IPS-15b (cell line): Measurements from ENCODE around the gene ALLC.

Experiments used
- H3K27me3 ChIP-seq: one replicate; pipeline ENCODE4 v1.6.1; 2013; ENCODE audit warnings: low read length; ENCODE audit not compliant: control insufficient read depth, insufficient read depth
- H3K36me3 ChIP-seq: one replicate; pipeline ENCODE4 v1.6.1; 2013; ENCODE audit warnings: low read length; ENCODE audit not compliant: control insufficient read depth, insufficient read depth
- H3K4me1 ChIP-seq: one replicate; pipeline ENCODE4 v1.6.1; 2013; ENCODE audit warnings: mild to moderate bottlenecking, low read length; ENCODE audit not compliant: control insufficient read depth, insufficient read depth
- H3K4me3 ChIP-seq: one replicate; pipeline ENCODE4 v1.5.1; 2013; ENCODE audit warnings: low read depth, low read length
- H3K9ac ChIP-seq: one replicate; pipeline ENCODE4 v1.6.1; 2013; ENCODE audit warnings: low read depth, mild to moderate bottlenecking, low read length
- H3K9me3 ChIP-seq: one replicate; pipeline ENCODE4 v1.6.1; 2013; ENCODE audit warnings: mild to moderate bottlenecking, low read length; ENCODE audit not compliant: control insufficient read depth, insufficient read depth

ALLC gene

DNA sequence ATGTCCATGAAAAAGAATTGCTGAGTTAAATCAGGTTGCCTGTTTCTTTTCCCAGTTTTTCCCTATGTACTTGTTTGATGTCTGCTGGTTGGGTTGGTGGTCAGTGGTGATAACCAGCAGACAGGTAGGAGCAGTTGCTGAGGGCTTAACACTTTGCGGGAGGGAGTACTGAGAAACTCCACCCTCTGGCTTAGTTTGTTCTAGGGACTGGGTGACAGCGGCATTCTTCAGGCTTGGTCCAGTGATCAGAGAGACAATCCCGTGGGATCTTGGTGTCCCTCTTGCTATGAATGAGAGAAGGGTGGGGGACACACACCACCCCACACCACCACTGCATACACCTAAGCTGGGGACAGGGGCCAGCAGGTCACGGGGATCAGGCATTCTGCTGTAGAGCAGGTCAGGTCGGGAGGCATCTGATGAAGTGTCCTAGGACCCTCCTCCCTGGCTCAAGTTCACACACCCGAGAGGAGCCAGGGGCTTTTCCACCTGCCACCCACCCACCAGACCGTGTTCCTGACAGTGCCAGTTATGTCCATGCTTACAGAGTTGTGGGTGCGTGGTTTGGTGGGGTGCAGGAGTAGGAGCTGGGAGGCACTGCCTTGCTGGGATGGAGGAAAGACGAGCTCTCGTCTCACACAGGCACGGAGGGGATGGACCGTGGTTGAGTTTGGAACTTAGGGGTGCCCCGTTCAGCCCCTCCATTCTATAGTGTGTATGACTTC lies 21.3 kb upstream of the ALLC start:
- Histone ChIP-seq H3K9ac (no peak overlapping the region), H3K4me1 (no peaks in the 10 kb centered on the region), H3K27me3 (no peaks in the 10 kb centered on the region), H3K4me3 (no peak overlapping the region), H3K36me3 (peaks cover 3% of the 10 kb centered on the region), H3K9me3 (no peaks in the 10 kb centered on the region)

DNA sequence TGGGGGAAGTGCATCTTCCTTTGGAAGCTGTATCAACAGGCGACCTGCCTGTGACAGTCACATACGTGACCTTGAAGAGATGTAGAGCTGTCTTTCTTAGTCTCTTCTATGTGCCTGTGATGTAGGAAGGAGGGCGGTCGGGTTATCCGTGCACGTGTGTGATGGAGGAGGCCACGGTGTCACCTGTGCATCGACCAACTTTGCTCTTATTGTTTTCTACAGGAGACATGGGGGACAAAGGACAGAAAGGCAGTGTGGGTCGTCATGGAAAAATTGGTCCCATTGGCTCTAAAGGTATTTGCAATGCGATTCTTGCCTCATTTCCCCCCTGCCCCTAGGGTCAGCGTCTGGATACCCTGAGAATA lies 20.7 kb upstream of the ALLC start:
- no peaks in the 10 kb centered on the region for H3K27me3 ChIP-seq

DNA sequence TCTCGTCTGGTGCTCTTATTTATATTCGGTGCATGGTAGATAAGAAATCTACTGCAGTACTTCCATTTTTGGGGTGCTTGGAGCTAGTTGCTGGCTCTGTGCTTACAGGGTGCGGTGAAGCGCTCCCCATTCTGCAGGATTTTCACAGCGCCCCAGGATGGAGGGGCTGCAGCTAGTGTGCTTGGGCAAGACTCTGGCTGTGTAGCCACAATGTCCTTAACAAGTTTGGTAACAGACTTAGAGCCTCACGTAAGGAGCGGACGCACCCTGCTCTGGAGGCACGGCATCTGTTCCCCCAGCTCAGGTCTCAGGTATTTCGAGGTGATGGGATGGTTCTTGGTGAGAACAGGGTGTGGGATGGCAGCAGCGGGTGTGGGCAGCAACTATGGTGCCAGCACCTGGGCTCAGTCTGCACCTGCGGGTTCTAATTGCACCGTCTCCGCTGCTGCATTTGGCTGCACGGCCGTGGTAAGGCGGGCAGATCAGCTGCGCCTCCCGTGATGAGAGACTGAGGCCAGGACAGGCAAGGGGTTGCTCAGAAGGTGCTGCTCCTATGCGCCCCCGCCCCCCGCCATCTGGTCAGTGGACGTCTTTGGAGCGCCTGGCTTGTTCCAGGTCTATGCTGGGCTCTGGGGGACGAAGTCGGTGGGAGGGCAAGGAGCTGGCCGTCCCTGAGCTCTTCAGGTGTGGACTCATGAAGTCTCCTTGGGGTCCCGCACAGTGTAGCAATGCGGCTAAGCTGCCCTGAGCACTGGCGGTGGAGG lies 20.1 kb upstream of the ALLC start:
- no peaks in the 10 kb centered on the region for H3K27me3 ChIP-seq
- H3K9me3 ChIP-seq: no peaks in the 10 kb centered on the region
- H3K4me1 ChIP-seq: no peaks in the 10 kb centered on the region
- H3K4me3 ChIP-seq: no peak overlapping the region
- peaks cover 4% of the 10 kb centered on the region for H3K36me3 ChIP-seq
- no peak overlapping the region for H3K9ac ChIP-seq

More for the DNA sequence above, 20.7 kb upstream of the ALLC start:
- Histone ChIP-seq H3K36me3 (peaks cover 4% of the 10 kb centered on the region), H3K9me3 (no peaks in the 10 kb centered on the region), H3K4me3 (no peak overlapping the region), H3K4me1 (no peaks in the 10 kb centered on the region), H3K9ac (no peak overlapping the region)

DNA sequence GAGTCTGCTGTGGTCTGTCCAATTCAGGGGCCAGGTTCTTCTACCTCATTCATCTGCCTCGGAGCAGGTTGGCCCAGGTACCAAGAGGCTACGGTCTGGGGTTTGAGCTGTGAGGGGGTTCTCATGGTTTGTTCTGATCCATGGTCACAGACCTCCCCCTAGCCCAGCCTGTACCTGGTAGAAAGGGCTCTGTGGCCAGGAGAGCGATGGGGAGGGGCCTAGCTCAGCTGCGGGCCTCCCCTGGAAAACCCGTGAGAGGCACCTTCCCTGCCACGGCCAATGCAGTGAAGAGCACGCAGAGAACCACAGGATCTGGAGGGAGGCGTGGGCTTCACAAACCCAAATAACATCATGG lies 19.6 kb upstream of the ALLC start:
- Histone ChIP-seq H3K9me3 (no peaks in the 10 kb centered on the region), H3K4me3 (no peak overlapping the region), H3K9ac (no peak overlapping the region), H3K4me1 (no peaks in the 10 kb centered on the region), H3K36me3 (peaks cover 4% of the 10 kb centered on the region), H3K27me3 (no peaks in the 10 kb centered on the region)

DNA sequence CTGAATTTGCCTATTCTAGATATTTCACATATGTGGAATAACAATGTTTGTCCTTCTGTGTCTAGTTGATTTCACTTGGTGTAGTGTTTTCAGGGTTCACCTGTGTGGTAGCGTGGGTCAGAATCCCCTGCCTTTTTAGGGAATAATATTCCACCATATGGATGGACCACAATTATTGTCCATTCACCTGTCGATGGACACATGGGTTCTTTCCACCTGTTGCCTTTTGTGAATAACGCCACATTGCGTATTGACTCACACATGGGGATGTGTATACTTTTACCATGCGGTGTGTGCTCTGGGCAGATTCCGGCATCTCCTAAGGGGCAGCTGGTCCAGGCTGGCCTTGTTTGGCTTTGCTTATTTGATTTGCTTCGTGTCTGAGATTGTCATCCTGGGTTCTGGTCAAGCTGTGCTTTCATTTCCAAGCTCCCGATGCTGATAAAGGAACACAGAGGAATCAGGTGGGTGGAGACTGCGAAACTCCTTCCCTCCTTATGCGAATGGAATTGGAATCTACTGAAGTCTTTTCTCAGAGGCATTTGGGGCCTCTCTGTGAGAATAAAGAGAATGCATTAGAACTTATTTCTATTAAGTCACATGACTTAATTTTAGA lies 18.9 kb upstream of the ALLC start:
- Histone ChIP-seq H3K9me3 (no peaks in the 10 kb centered on the region), H3K36me3 (peaks cover 4% of the 10 kb centered on the region)

DNA sequence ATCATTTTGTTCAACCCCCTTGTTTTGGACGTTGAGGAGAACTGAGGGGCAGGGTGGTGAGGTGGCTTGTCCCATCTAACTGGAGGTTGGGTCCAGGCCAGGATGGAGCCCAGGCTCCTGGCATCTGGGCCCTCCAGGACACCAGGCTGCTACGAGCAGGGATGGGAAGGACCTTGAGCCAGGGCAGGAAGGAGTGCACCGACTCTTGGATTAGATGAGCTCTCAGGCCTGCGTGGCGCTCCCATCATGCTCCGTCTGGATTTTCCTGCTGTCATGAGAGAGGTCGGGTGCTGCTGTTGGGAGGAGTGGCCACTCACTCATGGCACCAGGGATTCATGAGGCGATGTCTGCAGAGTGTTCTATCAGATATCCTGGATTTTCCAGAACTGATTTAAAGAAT lies 18.3 kb upstream of the ALLC start:
- Histone ChIP-seq H3K9ac (no peak overlapping the region), H3K4me3 (no peak overlapping the region), H3K4me1 (no peaks in the 10 kb centered on the region), H3K9me3 (no peaks in the 10 kb centered on the region), H3K27me3 (no peaks in the 10 kb centered on the region), H3K36me3 (peaks cover 4% of the 10 kb centered on the region)

More for the DNA sequence above, 18.9 kb upstream of the ALLC start:
- no peaks in the 10 kb centered on the region for H3K4me1 ChIP-seq
- H3K9ac ChIP-seq: no peak overlapping the region
- no peaks in the 10 kb centered on the region for H3K27me3 ChIP-seq
- no peak overlapping the region for H3K4me3 ChIP-seq

DNA sequence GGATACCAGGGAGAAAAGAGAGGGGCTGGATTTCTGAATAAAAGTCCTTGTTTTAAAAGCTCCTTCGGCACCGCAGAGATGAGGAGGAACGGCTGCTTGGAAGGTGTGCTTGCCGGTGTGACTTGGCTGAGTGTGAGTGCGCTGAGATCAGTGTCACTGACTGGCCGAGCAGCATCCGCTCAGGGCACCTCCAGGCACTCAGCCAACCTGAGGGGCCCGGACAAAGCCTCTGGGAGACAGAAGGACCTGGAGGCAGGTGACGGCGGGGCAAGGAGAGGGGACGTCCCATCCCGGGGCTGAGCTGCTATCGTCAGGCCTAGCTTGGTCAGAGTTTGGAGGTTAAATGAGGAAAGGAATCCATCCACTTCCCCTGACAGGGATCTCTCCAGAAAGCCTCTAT lies 16.8 kb upstream of the ALLC start:
- H3K9ac ChIP-seq: no peak overlapping the region
- peaks cover 2% of the 10 kb centered on the region for H3K36me3 ChIP-seq
- no peaks in the 10 kb centered on the region for H3K4me1 ChIP-seq
- no peaks in the 10 kb centered on the region for H3K27me3 ChIP-seq
- H3K4me3 ChIP-seq: no peak overlapping the region
- no peaks in the 10 kb centered on the region for H3K9me3 ChIP-seq

DNA sequence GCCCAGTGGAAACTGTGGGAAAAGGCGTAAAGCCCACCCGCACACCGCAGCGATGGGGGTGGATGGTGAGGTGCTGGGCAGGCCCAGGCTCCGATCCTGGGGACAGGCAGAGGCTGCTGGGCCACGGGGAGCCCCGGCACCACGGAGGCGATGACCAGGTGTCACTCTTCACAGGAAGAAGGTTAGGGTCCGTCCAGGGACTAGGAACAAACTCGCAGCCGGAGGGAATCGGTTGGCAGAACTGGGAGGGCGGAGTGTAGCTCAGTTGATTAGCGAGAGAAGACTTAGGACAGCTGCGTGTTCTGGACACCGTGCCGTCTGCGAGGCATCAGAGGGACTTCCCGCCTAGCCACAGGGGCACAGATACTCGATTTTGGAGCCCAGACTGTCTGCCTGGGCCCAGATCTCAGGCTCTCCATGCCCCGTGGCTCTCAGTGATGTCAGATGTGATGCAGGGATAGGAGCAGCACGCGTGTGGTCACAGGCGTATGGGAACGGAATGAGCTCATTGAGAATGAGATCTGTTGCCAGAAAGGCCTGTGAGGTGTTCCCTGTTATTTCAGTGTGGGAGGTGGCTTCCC lies 16.1 kb upstream of the ALLC start:
- no peaks in the 10 kb centered on the region for H3K4me1 ChIP-seq
- H3K9me3 ChIP-seq: no peaks in the 10 kb centered on the region
- no peaks in the 10 kb centered on the region for H3K27me3 ChIP-seq
- H3K9ac ChIP-seq: no peak overlapping the region
- H3K4me3 ChIP-seq: no peak overlapping the region
- peaks cover 2% of the 10 kb centered on the region for H3K36me3 ChIP-seq

DNA sequence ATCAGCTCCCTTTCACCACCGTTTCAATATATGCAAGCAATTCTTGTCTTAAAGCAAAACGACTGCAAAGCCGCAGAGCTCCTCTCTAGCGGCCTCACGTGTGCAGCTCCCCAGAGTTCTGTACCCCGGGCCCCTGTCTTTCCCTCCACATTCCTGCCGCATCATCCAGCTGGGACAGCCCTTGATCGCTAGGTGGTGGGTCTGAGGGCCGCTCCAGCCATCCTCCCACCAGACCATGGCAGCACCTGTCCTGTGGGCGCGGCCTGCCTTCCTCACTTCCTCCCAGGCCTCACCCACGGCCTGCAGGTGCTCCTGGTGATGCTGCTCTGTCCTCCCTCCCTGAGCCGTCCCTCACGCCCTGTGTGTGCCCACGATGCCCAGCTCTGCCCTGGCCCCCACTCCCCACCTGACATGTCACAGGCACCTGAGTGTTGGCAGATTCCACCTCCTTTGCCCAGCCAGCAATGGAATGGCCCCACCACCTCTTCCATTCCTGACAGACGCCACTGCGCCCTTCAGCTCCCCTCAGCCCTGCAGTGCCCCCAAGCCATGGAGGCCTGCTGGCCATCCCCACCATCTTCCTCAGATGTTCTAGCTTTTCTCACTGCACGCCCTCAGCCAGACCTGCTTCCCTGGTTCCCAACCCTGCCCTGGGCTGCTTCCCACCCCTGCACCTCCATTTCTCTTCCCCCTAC lies 15.3 kb upstream of the ALLC start:
- Histone ChIP-seq H3K9ac (no peak overlapping the region), H3K4me3 (no peak overlapping the region), H3K9me3 (no peaks in the 10 kb centered on the region), H3K36me3 (peaks cover 2% of the 10 kb centered on the region), H3K4me1 (no peaks in the 10 kb centered on the region), H3K27me3 (no peaks in the 10 kb centered on the region)

DNA sequence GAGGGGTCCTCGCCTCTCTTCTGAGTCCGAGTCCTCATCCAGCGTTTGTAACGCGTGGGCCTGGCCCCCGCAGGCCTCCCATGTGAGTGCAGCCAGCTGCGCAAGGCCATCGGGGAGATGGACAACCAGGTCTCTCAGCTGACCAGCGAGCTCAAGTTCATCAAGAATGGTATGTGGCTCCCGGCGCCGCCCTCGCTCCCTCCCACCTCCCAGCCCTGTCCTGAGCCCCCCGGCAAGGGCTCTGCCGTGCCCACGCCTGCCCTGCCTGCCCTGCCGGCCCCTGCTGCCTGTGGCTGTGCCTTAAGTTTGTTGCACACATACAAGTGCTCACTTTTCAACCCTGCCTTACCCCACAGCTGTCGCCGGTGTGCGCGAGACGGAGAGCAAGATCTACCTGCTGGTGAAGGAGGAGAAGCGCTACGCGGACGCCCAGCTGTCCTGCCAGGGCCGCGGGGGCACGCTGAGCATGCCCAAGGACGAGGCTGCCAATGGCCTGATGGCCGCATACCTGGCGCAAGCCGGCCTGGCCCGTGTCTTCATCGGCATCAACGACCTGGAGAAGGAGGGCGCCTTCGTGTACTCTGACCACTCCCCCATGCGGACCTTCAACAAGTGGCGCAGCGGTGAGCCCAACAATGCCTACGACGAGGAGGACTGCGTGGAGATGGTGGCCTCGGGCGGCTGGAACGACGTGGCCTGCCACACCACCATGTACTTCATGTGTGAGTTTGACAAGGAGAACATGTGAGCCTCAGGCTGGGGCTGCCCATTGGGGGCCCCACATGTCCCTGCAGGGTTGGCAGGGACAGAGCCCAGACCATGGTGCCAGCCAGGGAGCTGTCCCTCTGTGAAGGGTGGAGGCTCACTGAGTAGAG lies 14.4 kb upstream of the ALLC start:
- no peaks in the 10 kb centered on the region for H3K27me3 ChIP-seq
- no peak overlapping the region for H3K4me3 ChIP-seq
- H3K36me3 ChIP-seq: peaks cover 2% of the 10 kb centered on the region

DNA sequence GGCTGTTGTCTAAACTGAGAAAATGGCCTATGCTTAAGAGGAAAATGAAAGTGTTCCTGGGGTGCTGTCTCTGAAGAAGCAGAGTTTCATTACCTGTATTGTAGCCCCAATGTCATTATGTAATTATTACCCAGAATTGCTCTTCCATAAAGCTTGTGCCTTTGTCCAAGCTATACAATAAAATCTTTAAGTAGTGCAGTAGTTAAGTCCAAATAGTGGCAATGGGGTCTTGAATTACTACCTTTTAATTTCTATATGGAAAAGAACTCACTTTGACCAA lies 13.8 kb upstream of the ALLC start:
- Histone ChIP-seq H3K27me3 (no peaks in the 10 kb centered on the region), H3K36me3 (peaks cover 2% of the 10 kb centered on the region), H3K9me3 (no peaks in the 10 kb centered on the region), H3K9ac (no peak overlapping the region), H3K4me3 (no peak overlapping the region), H3K4me1 (no peaks in the 10 kb centered on the region)

More for the DNA sequence above, 14.4 kb upstream of the ALLC start:
- Histone ChIP-seq H3K9ac (no peak overlapping the region), H3K4me1 (no peaks in the 10 kb centered on the region), H3K9me3 (no peaks in the 10 kb centered on the region)
